Activated CD8-positive, alpha-beta memory T cell treated with anti-CD3 and anti-CD28 coated beads for 1 hour (primary cell): ENCODE results near the gene DIAPH1.

Experiments used
- DNase-seq, 2 donors: peaks; one replicate each; pipeline ENCODE4 v3.0.0-alpha.2; 2020; ENCODE audit warnings: low read depth in 1 of 2; ENCODE audit errors: extremely low read depth in 1 of 2

Gene DIAPH1

DNA sequence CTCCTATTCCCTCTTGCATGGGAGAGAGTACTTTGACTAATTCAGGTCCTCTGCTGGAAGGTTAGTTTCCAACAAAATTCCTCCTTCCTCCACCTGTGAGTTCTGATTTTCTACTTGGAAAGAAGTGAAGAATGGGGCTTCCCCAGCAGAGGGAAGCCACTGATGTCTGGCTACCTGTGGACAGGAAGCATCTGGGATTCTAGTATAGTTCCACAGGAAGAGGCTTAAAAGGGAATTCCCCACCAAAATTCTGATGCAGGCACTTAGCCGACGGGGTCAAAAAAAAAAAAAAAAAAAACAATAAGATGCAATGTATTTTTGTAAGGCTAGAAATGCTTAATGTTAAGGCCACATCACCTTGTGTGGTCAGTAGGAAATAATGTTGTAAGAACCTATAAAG is 96.5 kb downstream of the DIAPH1 start:
- DNase-seq, result no peak

DNA sequence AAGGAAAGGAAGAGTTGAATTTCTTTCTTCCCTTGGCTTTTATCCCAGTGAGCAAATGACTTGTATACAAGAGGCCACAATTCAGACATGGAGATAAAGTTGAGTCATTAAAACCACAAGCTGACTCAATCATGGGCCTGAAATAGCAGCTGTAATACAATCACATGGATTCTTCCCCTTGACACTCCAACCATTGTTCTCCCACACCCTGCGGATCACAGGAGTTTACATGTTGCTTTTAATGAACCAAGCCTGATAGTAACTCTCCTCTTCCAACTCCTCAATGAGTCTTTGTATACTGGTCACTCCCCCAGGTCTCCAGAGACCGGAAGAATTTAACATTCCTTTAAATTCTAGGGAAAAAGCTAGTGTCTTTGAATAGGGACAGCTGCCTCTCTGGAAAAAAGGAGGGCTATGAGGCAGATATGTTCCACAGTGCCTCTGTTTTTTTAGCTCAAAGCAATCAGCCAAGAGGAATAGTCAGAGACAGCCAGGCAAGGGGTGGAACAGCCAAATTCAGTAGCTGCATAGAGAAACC is 97.5 kb downstream of the DIAPH1 start:
- DNase-seq, result no peak

DNA sequence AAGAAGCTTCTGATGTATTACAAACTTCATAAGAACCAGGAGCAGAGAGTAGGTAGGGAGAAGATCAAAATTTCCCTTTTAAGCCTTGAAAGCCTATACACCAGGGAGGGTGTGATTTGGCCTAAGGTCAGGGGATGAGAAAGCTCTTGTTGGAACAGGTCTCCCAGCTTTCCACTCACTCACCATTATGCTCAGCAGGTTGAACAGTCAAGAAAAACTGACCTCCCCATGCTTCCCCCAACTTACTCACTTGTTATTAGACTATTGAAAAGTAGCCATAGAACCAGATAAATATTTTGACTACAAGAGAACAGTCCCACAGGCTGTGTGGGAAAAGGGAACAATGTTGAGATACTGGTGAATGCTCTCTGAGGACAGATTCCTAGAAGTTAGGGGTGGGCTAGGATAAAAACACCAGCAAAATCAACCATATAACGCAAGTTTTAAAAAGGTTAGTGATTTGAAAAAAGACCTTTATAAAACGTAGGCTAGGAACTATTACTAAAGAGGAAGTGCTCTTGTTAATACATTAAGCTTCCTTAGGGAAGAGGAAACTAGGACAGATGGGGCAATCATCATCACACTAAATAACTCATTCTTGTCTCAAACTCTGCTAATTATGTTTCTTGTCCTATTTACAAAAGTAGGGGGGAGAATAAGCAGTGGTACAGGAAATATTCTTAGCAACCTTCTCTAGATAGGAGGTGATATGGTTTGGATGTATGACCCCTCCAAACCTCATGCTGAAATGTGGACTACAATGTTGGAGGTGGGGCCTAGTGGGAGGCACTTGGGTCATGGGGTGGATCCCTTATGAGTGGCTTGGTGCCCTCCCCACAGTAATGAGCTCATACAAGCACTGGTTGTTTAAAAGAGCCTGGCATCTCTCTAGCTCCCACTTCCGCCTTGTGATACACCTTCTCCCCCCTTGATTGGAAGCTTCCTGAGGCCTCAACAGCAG is 98.9 kb downstream of the DIAPH1 start:
- no peak for DNase-seq

DNA sequence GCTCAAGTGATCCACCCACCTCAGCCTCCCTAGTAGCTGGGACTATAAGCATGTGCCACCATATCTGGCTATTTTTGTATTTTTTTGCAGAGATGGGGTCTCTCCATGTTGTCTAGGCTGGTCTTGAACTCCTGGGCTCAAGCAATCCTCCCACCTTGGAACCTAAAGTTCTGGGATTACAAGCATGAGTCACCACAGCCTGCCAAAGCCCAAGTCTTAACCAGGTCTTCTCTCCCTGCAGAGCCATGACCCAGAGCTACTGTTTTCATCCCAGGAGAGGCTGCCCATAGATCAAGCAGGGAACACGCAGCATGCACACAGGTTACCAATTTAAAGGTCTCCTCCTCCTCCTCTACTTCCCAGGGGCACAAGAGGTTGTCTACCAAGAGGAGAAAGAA is 100.2 kb downstream of the DIAPH1 start:
- DNase-seq, result no peak

DNA sequence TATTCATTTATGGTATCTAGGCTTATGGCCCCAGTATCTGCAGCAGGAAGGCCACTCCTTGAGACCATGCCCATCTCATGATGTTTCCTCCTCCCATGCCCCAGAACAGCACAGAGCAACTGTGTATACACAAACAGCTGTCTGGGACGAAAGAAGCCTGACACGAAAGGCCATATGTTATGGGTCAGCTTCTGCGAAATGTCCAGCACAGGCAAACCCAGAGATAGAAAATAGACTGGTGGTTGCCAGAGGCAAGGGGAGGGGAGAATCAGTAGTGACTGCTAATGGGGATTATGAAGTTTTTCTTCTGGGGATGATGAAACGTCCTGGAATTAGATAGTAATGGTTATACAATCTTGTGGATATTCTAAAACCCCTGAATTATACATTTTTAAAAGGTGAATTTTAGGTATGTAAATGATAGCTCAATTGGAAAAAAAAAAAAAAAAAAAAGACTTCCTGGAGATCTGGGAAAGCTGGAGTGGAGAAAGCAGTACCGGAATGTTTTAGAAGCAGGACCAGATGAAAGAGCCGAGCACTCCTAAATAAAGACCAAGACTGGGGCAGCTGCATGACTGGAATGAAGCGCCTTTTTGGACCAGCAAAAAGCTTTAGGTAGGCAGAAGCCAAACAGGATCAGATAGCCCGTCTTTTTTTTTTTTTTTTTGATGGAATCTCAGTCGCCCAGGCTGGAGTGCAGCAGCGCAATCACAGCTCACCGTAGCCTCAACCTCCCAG is 100.8 kb downstream of the DIAPH1 start:
- DNase-seq, result no peak

DNA sequence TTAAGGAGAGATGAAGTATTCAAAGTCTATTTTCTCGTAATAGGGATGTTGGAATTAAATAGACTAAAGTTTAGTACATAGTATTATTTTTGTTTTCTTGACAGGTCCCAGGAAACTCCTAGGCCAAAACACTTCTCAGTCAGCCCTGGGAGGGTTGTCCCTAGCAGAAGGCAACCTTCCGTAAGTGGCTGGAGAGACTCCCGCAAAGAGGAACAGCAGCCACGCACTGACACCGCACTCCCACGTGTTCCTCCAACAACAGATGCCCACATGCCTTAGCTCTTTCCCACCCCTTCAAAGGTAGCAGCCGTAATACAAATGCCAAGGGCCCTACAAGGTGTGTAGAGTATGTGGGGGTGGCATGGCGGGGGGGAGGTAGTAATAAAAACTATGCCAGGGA is 101.5 kb downstream of the DIAPH1 start:
- DNase-seq, result no peak

DNA sequence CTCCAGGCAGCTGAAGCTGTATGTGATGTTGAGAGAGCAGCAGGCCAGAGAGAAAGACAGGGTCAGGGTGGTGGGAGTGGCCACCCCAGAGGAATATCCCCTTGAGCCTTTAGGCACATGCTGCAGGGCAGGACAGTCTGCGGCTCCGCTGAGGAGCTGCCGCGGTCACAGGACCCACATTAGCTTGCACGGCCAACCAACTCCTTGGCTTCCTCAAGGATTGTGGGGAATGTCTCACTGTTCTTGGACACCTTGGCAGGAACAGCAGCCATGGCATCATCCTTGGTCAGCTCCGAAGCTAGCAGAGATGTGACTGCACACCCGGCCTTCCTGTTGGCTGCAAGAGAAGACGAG is 102.2 kb downstream of the DIAPH1 start:
- DNase-seq, result no peak

DNA sequence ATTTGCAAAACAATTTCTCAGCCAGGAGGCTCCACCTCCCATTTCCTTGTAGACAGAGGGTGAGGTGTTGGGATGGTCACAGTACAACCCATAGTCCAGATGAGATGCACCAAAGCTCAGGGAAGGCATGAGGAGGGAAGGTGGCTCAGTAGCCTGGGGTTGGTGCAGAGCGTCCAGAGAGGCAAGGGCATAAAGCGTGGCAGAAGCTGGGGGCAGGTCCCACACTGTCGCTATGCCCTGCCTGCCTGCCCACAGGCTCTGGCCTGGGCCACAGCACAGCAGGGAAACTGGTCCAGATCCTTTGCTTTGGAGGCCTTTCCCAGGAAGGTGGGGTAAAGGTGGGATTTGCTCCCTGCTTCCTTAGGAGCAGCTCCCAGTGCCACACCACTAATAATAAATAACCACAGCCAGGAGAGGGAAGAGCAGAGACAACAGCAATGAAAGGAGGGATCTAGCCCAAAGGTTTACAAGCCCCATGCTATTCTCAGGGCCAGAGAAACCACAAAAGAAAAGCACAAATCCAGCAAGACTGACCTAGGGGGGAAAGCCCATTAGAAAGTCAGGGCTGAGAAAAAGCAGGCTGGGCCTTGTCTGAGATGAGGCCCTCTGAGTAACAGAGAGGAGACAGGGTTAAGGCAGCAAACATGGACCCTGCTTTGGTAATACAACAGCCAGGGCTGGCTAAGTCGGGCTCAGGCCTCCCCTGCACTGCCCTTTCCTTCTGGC is 102.7 kb downstream of the DIAPH1 start:
- no peak for DNase-seq

DNA sequence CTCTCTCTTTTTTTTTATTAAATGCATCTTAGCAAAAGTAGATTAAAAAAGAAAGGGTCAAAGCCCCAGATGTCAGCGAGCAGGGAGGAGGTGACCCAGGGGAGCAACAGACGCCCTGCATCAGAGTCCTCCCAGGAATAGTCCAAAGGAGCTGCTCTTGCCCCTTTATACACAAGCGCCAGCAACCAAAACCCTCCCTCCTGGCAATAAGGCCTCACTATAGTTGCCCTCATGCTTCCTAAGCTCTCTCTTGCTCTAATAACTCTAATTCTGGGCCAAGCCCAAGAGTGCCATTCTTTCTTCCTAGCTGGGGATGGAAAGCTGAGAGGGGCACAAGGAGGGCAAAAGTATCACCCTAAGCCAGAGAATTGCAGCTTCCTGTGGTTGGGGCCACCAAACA is 103.7 kb downstream of the DIAPH1 start:
- no peak for DNase-seq

DNA sequence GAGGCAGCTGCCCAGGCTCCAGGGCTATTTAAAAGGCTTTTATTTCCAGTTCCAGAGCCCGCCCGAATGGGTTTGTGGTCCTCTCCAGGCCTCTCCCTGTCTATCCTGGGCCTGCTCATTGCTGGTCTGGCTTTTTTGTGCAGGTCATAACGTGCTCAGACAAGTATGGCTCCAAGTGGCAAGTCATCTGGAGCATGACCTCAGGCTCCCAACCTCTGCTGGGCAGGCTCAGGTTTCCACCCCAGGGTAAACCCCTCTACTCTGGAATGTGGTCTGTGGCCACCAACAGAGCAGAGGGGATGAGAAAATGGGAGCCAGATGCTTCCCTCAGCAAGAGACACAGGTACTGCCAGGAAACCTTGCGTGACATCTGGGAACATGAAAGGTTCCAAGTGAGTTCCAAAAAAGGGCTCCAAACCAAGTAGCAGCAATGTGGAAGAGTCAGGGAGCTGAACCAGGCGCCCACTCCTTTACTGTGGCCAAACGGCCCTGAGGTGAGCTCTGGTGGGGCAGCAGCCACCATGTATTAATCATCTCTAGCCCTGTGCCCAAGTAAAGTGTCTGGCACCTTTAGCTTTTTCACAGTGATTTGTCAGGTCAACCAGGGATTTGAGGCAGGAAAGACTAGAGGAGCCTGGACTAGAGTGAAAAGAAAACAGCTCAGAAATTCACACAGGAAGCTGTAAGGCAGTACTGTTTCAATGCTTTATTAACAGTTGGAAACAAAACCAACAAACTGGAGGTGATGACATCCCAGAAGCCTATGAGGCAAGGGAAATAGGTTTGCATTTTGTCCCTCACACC is 104.3 kb downstream of the DIAPH1 start:
- DNase-seq, result no peak

DNA sequence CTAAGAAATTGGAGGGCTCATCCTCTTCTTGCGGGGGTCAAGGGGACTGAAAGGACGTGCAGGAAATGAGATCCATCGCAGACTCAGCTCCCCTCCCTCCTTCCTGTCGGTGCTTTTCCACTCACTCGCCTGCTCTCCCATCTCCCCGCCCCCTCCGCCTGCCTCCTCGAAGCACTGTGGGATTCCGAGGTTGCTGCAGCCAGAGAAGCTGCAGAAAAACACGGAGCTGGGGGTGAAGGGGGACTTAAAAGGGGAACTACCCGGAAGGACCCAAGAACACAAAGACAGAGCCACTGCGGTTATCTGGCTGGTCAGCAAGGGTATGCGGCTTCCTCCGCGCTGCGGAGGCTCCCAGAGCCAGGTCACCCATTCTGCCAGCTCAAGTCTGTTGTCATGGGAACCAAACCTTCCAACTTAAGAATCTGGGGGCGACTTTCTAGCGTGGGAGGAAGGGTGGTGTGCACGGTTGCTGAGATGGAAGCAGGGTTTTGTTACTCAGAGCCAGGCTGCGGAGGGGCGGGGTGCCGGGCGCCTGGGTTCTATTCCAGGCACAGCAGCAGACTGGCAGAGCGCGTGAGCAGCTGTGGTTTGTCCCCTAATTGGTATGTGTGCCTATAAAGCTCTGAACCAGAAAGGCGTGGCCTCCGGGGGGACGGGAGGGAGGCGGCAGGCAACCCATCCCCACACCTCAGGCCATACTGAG is 105.0 kb downstream of the DIAPH1 start:
- DNase-seq, result peak; percentile 31 to 33

DNA sequence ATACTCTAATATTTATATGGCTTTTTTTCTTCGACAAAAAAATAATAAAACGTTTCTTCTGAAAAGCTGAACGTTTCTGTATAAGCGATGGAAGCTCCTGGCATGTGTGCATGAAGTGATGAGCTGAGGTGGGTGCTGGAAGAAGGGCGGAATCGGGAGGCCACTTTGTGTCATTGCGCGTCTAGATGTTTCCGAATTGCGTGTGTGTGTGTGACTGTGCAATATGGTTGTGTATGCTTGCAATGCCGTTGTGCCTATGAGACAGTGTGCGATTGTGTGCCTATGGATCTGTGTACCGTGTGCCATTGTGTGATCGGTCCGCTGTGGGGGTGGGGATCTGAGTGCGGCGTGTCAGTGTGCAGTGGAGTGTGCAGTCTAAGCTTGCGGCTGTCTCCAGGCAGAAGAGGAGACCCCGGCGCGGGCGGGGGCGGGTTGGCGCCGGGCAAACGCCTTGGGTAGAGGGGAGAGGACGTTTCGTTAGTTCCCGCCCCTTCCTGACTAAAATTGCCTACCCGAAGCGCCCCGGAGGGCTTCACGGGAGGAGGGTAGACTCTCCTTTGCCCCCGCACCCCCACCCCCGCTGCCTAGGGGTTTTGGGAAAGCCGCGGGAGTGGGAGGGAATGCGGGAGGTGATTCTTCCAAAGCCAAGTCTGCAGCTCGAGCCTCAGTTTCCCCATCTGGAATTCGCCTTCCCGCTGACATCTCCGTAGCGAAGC is 105.7 kb downstream of the DIAPH1 start:
- DNase-seq, result no peak

DNA sequence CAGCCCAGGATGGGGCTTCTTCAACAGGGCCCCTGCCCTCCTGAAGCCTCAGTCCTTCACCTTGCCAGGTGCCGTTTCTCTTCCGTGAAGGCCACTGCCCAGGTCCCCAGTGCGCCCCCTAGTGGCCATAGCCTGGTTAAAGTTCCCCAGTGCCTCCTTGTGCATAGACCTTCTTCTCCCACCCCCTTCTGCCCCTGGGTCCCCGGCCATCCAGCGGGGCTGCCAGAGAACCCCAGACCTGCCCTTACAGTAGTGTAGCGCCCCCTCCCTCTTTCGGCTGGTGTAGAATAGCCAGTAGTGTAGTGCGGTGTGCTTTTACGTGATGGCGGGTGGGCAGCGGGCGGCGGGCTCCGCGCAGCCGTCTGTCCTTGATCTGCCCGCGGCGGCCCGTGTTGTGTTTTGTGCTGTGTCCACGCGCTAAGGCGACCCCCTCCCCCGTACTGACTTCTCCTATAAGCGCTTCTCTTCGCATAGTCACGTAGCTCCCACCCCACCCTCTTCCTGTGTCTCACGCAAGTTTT is 106.3 kb downstream of the DIAPH1 start:
- DNase-seq, result peak; percentile 70 to 80

DNA sequence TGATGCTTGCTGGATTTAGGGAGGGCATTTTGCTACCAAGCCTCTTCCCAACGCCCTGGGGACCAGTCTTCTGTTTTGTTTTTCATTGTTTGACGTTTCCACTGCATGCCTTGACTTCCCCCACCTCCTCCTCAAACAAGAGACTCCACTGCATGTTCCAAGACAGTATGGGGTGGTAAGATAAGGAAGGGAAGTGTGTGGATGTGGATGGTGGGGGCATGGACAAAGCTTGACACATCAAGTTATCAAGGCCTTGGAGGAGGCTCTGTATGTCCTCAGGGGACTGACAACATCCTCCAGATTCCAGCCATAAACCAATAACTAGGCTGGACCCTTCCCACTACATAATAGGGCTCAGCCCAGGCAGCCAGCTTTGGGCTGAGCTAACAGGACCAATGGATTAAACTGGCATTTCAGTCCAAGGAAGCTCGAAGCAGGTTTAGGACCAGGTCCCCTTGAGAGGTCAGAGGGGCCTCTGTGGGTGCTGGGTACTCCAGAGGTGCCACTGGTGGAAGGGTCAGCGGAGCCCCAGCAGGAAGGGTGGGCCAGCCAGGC is 107.0 kb downstream of the DIAPH1 start:
- no peak for DNase-seq

DNA sequence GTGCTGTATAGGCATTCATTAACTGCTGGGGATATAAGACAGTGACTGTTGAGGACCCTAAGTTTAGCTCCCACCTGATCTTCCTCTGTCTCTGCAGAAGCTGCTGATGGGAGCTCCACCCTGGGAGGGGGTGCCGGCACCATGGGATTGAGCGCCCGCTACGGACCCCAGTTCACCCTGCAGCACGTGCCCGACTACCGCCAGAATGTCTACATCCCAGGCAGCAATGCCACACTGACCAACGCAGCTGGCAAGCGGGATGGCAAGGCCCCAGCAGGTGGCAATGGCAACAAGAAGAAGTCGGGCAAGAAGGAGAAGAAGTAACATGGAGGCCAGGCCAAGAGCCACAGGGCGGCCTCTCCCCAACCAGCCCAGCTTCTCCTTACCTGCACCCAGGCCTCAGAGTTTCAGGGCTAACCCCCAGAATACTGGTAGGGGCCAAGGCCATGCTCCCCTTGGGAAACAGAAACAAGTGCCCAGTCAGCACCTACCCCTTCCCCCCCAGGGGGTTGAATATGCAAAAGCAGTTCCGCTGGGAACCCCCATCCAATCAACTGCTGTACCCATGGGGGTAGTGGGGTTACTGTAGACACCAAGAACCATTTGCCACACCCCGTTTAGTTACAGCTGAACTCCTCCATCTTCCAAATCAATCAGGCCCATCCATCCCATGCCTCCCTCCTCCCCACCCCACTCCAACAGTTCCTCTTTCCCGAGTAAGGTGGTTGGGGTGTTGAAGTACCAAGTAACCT is 107.8 kb downstream of the DIAPH1 start:
- DNase-seq, result no peak

DNA sequence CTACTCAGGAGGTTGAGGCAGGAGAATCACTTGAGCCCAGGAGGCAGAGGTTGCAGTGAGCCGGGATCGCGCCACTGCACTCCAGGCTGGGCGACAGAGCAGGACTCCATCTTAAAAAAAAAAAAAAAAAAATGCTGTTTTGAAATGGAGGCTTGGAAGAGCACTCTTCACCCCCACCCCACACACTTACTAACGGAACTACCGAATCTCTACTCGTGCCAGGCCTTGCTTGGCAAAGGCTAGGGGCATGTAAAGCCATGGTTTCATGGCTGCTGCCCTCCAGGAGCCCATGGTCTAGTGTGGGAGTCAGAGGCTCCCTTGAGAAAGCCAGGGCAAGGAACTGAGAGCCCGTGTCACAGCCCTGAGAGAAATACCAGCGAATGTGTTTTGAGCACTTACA is 108.6 kb downstream of the DIAPH1 start:
- DNase-seq, result no peak

DNA sequence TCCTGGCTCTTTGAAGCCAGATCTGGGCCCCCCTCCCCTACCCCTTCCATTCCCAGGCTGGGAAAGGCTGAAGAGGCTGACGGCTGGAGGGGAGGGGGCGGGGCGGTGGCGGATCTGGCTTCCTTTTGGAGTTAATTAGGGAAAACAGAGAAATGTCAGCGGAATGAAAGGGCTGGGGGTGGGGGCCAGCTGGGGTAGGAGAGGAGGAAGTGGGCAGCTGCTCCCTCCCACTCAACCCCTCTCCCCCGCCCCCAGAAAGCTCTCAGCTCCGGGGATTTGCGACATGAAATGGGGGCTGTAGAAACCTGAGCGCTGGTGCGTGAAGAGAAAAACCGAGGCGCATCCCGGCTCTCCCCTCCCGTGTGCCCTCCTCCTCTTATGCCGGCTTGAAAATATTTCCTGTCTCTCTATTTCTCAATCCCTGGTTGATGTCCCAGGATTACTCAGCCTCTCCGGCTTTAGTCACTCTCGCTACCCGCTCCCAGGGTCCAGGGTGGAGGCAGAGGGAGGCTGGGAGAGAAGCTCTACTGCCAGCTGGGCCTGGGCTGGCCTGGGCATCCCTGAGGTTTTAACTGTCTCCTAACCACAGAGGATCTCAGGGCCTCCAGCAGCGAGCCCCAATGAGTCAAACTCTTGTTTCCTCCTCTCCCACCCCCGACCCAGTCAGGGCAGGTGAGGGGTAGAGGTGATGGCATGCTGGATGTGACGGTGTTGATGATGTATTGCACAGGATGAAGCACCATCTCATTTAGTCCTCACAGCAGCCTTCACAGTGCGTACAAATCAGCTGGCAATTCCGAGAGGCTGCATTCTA is 109.8 kb downstream of the DIAPH1 start:
- DNase-seq, result no peak
